ENCODE results near the gene SNRNP200.

DNA sequence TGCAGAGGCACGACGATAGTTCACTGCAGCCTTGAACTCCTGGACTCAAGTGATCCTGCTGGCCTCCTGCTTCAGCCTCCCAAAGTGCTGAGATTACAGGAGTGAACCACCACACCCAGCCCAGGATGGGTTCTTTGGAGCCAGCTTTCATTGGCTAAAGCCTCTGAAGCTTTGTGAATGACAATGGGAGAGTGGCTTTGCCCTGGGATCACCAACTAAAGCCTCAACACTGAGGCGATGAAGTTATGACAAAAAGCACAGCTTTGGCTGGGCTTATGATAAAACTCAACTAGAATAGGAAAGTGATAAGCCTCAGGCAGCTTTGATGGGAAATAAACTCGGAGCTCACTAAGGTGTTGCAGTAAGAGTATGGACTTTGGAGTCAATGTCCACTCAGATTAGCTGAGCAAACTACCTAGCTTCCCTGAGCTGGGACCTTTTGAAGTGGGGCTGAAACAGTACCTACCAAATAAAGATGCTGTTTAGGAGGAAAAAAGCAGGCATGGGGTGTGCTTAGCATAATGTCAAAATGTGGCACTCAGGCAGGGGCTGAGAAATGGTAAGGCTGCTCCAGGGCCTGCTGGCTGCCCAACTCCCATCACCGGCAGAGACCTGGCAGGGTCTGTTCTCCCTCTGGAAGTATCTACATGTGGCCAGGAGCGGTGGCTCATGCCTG lies 43.9 kb downstream of the SNRNP200 start:
- TF ChIP-seq, protein P1, sequence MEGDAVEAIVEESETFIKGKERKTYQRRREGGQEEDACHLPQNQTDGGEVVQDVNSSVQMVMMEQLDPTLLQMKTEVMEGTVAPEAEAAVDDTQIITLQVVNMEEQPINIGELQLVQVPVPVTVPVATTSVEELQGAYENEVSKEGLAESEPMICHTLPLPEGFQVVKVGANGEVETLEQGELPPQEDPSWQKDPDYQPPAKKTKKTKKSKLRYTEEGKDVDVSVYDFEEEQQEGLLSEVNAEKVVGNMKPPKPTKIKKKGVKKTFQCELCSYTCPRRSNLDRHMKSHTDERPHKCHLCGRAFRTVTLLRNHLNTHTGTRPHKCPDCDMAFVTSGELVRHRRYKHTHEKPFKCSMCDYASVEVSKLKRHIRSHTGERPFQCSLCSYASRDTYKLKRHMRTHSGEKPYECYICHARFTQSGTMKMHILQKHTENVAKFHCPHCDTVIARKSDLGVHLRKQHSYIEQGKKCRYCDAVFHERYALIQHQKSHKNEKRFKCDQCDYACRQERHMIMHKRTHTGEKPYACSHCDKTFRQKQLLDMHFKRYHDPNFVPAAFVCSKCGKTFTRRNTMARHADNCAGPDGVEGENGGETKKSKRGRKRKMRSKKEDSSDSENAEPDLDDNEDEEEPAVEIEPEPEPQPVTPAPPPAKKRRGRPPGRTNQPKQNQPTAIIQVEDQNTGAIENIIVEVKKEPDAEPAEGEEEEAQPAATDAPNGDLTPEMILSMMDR (IDR thresholded peaks at IDR 0.05) = no peak
- no peak for TF ChIP-seq EP300 (IDR thresholded peaks at IDR 0.05)
- TF ChIP-seq POLR2A (IDR thresholded peaks at IDR 0.05) = no peak
